ENCODE results near the gene KRT37.
"Not testable (repeated sequence)": the region's sequence is repeated elsewhere in the genome, so short reads cannot be mapped to it uniquely, and the experiment has no call there.

The KRT37 gene

DNA sequence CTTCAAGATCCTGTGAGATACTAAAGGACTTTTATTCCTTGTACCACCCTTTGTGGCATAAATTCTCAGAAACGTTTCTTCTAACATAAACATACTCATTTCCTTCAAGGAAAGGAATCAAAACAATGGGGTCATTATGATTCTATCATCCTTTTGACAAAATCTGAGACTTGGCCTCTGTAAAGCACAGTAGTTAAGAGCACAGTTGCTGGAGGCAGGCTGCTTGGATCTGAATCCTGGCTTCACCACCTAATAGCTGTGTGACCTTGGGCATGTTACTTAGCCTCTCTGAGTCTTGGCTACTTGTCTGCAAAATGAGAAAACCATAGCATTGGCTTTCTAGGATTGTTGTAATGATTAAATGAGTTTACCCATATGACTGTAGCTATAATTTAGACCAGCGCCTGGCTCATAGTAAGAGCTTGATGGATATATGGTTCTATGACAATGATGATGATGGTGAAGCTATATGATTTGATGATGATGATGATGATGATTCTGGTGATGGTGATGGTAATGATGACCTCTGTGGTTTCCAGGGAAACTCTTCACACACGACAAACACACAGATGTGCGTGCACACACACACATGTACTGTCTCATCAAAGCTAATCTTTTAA, 20.9 kb downstream of the KRT37 start:
- no peak for DNase-seq

DNA sequence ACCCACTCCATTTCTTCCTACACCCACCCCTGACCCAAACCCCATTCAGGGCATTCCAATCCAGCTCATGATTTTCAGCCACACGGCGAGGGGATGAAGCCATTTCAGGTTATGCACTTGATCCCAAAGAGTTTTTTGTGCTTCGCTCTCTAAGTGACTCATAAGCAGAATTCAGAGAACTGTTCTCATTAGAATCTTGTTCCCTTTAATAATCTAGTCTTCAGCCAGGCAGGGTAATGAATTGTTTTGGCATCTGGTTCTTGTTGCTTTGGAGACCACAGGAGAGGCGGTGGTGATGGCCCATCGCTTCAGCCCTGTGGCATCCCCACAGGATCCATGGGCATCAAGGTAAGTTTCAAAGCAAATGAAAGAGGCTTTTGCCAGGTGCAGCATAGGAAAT, 22.2 kb downstream of the KRT37 start:
- DNase-seq = no peak

DNA sequence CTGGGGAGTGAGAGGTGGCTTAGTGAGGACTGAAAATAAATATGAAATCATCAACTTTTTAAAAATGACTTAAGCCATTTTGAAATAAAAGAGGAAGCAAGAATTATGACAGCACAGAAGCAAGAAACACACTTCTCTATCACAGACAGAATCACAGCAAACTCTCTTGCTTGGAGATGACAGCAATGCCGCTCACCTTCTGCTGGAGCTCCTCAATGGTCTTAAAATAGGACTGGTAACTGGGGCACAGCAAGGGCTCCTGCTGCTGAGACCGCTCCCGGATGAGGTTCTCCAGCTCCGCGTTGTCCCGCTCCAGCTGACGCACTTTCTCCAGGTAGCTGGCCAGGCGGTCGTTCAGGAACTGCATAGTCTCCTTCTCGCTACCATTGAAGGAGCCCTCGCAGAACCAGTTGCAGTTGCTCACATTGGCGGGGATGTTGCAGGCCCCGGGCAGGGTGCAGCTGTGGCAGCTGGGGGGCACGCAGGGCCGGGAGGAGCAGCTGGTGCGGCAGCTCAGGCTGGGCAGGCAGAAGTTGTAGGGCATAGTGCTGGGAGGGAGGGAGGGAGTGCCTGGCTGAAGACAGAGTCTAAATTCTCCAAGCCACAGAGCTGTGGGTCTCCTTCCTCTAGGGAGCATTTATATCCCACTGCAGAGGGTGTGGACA, 27.3 kb downstream of the KRT37 start, which contains the start of gene KRT31:
Gene KRT31 (minus strand): TSS at position 613 of the 665 bp plus-strand sequence. CDS start 69 bp downstream, at position 544.
- no peak for DNase-seq

DNA sequence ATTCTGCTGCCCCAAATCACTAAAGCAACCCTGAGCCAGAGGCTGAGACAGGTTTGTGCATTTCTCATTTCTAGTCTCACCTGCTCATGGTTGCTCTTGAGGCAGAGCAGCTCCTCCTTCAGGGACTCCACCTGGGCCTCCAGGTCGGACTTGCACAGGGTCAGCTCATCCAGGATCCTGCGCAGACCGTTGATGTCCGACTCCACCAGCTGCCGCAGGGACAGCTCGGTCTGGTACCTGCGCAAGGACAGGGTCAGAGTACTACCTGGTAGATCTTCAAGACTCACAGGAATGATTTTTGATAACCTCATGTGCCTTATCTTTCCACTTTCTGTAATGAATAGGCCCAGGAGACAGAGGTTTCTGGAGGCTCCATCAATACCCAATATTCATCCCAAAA, 28.0 kb downstream of the KRT37 start:
- DNase-seq = no peak

DNA sequence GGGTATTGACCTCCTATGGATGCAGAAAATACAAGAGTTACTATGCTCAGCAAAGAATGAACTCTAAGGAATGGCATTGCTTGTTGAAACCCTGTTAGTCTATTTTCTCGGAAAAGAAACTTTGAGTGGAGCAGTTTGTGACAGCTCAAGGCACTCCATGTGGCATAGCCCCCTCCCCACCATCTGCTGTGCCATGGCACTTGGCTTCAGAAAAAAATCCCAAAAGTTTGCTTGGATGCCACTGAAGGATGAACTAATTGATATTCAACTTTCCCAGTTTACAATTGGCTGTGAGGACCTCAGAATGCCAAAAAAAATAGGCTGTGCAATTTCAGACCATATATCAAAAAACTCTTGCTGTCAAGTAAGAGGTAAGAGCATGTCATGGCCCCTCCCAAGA, 28.8 kb downstream of the KRT37 start:
- DNase-seq = no peak

DNA sequence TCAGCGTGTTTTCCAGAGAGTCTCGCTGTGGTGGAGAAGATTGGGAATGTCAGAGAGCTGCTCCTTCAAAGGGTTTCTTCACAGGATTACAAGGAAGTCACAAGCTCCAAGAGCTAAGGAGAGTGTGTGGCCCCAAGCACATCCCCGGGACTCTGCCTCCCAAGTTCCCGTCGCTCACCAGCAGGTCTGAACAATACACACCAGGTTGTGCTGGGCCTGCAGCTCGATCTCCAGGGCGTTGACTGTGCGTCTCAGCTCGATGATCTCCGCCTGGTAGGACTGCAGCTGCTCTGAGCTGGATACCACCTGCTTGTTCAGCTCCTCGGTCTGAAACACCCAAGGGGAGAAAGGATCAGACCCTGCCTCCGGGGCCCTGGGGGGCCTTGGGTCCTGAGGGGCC, 29.3 kb downstream of the KRT37 start:
- DNase-seq = not testable (repeated sequence)

DNA sequence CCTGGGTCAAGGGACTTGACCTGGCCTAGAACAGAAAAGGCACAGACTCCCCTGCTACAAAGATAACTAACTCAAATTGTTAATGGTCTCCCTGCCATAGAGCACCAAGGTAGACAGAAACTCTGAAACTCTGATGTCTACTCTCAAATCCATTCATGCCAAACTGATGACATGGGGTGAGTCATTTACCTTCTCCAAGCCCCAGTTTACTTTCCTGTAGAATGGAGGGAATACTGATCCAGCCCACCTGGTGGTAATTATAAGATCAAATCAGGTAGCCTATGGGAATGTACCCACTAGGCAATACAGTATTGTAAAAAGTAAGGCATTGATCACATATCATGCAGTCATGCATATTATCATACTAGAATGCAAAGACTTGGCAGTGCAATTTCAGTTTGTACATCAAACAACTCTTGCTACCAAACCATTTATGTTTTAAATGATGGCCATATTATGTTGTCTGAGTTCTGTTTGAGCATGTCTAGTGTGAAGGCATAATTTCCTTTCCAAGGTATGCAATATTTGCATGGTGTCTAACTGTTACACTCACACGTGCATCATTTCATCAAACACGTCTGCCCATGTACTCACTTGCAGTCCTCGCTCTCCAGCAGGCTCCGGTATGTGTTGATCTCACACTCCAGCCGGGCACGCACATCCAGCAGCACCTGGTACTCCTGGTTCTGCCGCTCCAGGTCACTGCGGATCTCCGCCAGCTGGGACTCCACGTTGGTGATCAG, 30.0 kb downstream of the KRT37 start:
- no peak for DNase-seq

DNA sequence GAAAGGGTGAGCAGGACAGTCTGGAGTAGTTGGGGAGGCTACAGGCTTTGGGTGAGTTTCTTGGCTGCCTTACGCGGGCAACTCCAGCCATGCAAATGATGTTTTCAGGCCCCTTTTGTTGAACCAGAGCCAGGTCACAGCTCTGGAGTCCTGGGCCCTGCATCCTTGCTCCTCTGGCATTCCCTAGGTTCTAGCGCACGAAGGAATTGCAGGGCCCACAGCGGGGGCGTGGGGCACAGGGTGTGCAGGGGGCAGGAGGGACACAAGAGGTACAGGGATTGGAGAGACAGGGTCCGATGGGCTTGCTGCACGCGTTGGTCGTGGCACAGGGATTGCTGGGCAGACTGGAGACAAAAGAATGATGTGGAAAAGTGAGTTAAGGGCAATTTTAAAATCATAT, 30.6 kb downstream of the KRT37 start:
- no peak for DNase-seq

DNA sequence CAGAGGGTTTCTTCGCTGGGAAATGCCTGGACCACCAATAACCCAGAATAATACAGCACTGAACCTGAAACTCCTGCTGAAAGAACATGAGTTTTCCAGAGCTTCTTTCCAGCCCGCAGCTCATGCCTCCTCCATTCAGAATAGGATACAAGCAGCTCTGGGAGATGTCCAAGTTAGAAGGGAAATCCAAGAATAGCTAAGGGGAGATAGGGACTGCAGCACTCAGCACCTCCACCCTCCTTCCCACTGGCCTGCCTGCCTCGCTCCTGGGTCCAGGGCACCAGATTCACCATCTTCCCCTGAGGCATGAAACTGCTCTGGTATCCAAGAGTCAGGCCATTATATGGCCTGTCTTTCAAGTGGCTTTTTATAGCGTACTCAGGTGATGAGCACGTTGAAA, 31.1 kb downstream of the KRT37 start:
- DNase-seq = no peak

DNA sequence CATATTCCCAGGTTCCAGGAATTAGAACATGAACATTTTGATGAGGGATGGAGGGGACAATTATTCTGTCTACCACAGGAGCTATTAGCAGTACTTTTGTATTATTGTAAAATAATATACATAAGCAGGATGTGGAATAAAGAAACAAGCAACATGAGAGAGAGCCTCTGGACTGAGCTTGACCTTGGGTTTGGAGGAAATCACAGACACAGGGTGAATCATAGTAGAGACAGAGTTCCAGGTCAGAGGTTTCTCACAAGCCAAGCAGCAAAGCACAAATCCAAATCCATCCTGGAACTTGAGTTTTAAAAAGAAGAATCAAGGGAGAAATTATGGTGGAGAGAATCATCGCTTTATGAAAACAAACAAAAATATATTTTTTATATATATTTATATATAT, 32.1 kb downstream of the KRT37 start:
- no peak for DNase-seq

DNA sequence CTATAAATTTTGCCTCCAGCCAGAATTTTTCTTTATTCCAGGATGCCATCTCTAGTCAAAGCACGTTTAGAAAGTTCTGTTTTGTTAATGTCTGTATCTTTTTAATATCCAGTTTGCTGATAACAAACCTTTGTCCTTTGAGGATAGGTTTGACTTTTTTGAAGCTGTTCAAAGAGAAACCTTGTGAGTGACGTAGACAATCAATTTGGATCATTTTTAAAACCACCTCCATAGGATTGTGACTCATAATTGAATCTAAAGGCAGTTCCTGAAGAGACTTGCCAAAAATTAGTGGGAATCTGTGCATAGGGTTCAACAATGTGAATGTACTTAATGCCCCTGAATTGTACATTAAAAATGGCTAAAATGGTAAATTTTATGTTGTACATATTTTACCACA, 32.9 kb downstream of the KRT37 start:
- no peak for DNase-seq

DNA sequence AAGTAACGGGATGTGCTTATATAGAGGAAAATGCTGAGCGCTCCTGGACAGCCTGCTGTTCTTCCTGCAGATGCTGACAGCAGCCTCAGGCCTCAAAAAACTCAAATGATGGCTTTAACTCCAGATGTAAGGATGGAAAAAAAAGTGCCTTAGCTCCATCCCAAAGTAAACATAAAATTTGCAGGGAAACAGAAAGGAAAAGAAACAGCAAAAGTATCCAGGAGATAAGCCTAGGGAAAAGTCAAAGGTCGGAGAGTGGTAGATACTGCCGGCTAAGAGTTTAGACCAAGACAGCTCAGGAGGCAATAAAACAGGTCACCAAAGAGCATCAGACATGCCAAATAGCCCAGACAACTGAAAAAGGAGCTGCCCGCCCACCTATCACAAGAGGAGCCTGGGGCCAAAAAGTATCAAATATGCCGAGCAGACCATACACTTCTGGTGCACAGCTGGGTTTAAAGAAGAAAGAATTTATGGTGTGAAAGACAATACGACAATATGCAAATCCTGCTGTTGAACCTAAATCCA, 33.9 kb downstream of the KRT37 start:
- no peak for DNase-seq

DNA sequence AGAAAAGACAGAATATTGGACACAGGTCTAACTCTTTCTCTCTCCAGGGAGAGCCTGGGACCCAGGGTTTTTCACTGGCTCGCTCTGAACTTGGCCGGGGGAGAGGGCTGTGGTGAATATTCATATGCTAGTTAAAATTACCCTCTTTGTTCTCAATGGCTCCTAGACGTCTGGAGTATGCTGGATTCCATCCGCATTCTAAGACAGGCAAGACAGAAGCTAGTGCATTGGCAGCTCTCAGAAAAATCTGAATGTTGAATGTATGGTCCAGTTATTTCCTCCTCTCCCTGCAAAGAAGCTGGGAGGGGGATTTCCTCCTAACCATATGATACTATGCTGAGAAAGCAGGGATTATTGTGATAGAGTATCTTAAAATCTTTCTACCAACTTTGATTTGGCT, 36.7 kb downstream of the KRT37 start:
- DNase-seq = no peak

DNA sequence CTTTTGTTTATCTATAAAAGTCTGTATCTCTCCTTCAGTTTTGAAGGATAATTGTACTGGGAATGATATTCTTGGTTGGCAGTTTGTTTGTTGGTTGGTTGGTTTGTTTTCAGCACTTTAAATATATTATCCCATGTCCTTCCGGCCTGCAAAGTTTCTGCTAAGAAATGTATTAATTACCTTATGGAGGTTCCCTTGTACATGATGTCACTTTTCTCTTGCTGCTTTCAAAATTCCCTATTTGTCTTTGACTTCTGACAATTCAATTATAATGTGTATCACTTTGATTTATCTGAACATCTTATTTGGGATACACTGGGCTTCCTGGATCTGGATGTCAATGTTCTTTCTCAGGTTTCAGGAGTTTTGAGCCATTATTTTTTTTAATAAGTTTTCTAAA, 38.2 kb downstream of the KRT37 start:
- no peak for DNase-seq

DNA sequence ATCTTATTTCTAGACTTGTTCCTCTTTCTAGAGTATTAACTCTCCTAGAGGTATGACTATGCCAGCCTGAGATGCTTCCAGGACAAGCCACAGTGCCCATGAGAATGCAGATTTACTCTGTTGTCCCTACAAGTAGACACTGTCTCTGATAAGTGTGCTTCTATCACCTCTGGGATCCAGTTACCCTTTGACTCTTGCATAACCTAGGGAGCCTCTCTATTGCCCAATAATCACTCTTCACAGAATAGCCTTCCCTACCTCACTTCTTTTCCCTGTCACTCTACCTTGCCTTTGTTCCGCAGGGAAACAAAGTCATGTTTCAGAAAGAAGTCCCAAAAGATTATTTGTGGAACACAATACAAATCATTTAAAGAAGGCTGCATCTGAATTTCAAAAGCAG, 40.7 kb downstream of the KRT37 start:
- DNase-seq = no peak

DNA sequence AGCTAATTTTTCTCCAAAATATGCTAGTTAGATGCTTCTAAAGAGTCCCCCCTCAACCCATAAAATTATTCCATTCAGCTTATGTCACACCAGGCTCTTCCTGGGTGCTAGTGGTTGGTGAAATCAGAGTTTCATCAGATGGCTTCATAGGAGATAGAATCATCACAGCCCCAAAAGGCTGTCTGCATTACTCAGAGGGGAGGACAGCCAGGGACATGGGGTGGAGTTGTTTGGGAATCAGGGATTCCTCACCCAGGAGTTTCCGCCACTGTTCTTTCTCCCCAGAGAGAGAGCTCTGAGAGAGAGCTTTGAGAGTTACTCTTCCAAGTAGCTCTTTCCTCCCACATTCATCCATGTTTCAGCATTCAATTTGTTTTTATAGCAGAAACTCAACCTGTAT, 42.0 kb downstream of the KRT37 start:
- DNase-seq = no peak

DNA sequence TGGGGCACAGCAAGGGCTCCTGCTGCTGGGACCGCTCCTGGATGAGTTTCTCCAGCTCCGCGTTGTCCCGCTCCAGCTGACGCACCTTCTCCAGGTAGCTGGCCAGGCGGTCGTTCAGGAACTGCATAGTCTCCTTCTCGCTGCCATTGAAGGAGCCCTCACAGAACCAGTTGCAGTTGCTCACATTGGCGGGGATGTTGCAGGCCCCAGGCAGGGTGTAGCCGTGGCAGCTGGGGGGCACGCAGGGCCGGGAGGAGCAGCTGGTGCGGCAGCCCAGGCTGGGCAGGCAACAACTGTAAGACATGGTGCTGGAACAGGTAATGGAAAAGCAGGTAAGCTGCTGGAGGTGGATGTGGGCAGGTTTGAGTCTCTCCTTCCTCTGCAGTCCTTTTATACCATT, 42.4 kb downstream of the KRT37 start, which contains the start of gene KRT34:
Gene KRT34 (minus strand): TSS at position 364 of the 400 bp plus-strand sequence. CDS start 60 bp downstream, at position 304.
- DNase-seq = not testable (repeated sequence)

DNA sequence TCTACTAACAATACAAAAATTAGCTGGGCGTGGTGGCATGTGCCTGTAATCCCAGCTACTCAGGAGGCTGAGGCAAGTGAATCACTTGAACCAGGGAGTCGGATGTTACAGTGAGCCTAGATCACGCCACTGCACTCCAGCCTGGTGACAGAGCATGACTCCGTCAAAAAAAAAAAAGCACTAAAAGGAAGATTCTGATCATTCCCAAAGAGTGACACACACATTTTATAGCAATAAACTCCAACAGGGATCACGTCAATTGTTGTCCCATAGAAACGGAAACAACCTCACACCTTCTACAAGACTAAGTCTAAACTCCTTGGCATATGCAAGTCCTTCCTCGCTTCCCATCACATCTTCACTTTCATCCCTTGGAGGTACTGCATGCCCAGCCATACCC, 44.3 kb downstream of the KRT37 start:
- DNase-seq = not testable (repeated sequence)

DNA sequence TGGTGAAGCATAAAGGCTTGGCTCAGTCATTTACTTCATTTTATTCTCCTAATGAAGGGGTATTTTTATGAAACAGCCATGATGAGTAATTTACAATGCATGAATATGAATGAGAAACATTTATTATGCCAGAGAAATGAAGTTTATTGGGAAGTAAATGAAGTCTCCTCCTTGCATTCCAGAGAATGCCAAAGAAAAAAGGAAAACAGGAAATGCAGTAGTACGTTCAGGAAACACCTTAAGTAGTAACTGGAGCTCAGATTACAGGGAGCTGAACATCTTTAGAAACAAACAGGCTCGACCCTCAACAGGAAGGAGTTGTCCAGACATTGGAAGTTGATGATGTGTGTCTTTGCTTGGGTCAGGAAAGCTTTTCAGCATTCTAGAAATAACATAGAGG, 46.8 kb downstream of the KRT37 start:
- no peak for DNase-seq
